NCI-H2081 treated with DMSO at 0.1 percent for 48 hours (cell line): Measurements from ENCODE around the gene CTU2.

Source experiments
- DNase-seq: peaks from one replicate; lab custom pipeline; 2025; lab: John Stamatoyannopoulos, UW

CTU2 gene

DNA sequence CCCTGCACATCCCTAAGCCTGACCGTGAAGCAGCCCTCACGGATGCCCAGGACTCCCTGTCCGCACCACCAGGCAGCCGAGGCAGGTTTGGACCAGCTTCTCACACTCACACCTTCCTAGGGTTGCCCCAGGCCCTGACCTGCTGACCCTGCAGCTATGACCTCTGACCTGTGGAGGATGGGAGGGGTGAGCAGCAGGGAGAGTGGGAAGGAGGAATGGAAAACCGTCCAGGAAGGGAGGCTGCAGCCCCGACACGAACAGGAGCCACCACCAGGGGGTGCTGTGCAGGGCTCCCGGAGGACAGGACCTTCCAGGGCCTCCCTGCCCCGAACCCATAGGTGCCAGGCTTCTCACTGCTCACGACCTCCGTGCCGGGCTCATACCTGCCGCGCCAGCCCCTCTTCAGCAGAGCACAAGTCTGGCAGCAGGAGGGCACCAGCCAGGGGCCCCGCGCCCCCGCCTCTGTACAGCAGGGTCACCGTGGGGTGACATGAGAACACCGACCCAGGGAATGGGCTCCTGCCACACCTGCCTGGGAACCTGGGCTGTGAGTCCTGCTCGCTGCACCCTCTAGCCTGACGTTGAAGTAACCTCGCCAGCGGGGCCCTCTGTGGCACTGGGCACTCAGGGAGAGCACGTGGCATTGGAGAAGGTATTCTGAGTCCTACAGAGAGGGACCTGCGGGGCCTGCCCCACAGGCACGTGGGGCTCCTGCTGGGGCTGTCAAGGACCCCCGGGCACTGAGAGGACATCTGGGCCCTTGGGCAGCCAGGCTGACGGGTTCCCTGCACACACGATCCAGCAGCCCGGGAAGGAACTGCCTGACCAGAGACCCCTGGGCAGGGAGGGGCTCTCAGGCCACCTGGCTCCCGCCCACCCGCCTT lies 37.6 kb downstream of the CTU2 start:
- no peak for DNase-seq

DNA sequence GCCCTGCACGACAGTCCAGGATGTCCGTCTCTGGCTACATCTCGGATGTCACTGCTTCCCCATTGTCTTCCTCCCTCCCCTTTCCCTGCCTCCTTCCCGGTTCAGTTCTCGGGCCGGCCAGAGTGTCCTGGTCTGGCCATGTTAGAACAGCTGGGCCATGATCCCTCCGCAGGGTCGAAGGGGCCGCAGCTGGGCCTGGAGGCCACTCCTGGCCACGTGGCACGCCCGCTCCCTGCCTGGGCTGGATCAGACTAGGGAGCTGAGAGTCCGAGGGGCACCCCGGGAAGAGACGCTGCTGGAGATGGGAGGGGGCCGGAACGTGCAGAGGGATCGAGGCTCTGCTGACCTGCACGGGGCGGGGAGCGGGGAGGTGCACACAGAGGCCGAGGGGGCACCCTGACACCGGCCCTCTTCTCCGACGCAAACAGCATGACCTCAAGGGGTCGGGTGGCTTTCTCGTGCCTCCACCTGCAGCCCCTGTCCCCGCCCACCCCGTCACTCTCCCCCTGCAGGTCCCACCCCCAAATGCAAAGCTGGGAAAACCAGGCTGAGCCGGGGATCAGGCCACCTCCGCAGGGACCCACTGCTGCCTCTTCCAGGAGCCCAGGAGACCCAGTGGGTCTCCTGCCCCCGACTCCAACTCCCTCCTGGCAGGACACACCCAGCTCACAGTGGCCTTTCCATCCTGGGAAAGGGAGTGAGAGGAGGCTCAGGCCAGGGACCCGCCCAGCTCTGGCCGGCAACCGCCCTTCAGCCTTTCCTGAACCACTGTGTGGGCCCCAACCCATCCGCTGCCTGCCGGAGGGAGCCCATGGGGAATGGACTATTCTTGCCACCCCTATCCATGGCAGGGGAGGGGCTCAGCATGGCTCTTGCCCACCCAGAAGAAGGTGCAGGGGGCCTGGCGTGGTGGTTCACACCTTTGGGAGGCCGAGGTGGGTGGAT lies 38.5 kb downstream of the CTU2 start:
- DNase-seq = no peak

DNA sequence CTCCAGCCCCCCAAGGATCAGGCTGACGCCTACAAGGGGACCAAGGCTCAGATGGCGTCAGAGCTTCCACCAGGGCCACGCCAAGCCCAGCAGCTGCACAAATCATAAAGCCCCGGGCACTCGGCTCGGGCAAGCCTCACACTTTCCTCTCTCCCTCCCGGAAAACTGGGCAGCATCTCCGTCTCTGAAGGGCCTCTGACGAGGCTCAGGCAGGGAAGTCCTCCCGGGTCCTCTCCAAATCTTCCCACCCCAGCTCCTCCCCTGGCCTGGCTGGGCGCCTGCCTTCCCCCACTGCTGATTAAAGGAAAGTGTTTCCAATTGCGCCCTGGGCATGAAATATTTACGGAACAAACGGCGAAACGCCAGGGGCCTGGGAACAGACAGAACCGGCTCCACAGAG lies 40.2 kb downstream of the CTU2 start:
- no peak for DNase-seq

DNA sequence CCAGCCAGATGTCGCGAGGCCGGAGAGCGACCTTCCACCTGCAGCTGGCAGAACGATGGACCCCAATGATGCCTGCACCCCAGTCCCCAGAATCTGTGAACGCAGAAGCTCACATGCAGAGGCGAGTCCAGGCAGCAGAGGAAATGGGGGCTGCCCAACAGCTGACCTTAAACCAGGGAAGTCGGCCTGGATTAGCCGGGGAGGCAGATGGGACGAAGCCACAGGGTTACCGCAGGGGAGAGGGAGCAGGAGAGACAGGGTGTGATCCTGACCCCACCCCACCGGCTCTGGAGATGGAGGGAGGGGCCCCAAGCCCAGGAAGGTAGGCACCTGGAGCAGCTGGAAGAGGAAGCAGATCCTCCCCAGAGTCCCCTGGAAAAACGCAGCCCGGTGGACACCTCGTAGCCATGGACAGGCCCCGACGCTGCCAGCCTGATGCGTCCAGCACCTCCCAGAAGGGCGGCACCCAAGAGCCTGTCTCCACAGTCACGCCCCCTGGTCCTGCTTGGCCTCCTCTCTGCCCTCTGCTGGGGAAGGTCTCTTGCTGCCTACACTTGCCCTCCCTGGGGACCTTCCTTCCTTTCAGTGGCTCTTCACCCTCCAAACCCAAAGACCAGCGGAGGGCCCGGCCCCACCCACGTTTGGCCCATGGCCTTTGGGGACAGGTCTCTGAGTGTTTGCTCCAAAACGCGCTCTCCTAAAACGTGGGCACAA lies 41.4 kb downstream of the CTU2 start:
- no peak for DNase-seq

DNA sequence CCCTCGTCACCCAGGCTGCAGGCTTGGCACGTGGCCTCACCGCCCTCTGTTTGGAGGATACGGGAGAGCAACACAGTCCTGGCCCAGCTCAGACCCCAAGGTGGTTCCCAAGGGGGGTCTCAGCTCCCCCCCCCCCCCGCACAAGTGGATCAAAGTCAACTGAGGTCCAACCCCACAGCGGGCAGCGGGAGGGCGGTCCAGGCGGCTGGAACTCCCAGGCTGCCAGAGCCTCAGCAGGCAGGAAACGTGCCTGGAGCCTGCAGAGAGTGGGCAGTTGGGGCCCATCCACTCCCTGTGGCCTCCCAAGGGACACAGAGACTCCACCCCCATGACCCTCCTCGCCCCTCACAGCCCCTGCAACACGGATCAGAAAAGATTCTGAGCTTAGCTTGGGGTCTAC lies 42.1 kb downstream of the CTU2 start:
- DNase-seq = no peak

DNA sequence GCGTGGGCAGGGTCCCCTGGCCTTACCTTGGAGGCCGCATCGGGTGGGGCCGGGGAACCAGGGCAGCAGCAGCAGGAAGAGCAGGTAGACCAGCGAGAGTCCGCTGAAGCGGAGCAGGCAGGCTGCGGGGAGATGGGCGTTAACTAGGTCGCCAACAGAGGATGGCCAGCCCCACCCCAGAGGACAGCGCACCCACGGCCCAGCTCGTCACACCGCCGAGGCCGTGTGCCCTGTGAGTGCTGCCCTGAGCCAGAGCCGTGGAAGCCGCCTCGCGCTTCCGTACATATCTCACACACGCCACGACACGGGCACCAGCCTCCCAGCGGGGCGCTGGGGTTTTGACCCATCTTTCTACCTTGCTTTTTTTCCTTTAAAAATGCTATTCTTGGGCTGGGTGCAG lies 43.1 kb downstream of the CTU2 start:
- no peak for DNase-seq

DNA sequence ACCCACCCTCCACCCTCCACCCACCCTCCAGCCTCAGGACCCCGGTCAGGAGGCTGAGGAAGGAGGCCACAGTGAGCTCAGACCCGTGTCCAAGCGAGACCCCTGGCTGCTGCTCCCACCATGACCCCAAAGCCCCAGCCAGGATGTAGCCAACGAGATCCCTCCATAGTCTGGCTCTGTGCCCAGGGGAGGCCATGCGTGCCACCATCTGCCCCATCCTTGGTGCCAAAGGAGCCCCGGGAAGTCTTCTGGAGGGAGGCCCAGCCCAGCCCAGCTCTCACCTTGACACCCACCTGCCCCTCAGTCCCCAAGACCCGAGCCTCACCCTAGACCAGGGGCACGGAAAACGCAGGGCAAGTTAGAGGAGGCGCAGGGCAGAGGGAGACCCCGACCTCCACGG lies 44.6 kb downstream of the CTU2 start:
- DNase-seq = no peak

DNA sequence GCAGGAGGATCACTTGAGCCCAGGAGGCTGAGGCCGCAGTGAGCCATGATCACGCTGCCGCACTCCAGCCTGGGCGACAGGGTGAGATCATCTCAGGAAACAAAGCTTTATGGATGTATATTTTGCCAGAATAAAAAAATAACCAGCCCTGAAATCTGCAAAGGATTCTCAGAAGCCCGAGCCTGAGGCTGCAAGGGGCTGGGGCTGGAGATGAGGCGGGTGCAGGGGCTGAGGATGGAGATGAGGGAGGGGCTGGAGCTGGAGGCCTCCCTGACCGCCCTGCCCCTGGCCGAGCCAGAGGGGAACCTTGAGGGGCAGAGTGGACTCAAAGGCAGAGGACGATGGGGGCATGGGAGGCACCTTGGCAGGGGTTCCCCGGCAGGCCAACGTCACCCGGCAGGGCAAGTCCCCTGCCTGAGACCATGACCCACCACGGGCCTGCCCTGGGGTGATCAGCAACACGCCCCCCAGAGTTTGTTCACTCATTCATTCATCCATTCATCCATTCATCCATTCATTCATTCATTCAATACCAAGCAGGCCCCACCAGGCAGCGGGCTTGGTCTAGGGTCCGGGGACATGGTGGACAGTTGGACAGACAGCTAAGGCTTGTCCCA lies 46.2 kb downstream of the CTU2 start:
- no peak for DNase-seq

DNA sequence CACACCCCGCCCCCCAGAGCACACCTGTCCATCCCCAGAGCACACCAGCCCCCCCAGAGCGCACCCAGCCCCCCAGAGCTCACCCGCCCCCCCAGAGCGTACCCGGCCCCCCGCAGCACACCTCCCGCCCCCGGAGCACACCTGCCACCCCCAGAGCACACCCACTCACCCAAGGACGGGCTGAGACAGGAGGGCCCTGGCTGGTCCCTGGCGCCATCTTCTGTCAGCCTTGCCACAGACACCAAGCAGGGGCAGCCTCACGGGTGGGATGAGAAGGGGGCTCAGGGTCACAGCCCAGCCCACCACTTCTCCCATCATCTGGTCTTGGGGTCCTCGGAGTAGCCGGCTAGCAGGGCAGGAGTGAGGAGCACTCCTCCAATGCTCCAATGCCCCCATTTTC lies 46.9 kb downstream of the CTU2 start:
- DNase-seq = no peak

DNA sequence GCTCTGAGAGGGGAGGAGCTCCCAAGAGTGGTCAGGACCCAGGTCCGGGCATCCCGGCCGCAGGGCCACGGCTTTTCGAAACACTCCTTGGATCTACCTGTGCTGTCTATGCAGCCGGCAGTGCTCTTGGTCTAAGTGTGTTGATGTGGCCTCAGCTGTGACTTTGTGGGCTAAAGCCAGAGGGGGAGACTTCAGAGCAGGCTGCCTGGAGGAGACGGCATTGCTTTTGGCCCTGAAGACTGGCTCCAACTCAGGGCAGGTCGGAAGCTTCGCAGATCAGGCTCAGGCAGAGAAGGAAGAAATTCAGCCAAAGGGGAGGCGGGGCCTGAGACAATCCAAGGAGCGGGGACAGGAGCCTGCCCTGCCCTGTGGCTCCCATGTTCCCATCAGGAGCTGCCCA lies 47.3 kb downstream of the CTU2 start:
- DNase-seq = no peak

DNA sequence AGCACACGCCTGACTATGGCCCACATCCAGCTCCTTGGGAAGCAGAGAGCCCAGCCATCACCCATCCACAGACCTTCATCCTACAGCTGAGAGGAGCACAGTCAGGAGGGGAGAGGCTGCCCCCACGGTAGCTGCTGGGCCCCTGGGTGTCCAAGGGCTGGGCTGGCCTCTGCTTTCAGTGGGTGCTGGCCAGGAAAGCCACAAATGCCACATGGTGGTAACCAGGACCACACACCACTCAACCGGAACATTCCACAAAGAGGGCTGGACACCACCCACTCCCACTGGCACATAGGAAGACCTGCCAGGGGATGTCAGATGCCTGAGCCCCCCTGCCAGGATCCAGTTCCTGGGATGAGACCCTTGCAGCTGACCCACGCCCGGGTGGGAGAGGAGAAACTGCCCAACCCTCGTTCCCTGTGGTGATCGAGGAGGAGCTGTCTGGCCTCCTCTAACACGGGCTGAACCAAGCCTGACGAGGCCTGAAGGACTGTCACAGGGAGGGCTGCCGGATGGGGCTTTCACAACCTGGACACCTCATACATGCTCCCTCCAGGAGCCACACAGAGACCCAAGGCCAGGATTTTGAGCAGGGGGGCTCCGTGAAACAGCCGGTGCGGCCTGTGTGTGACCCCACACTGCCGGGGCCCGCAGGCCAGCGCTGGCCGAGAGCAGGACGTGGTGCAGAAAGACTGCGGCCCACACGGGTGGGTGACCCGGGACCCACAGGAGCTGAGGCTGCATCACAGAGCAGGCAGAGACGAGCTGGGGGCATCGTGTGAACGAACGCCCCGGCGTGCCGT lies 48.0 kb downstream of the CTU2 start:
- DNase-seq = no peak

DNA sequence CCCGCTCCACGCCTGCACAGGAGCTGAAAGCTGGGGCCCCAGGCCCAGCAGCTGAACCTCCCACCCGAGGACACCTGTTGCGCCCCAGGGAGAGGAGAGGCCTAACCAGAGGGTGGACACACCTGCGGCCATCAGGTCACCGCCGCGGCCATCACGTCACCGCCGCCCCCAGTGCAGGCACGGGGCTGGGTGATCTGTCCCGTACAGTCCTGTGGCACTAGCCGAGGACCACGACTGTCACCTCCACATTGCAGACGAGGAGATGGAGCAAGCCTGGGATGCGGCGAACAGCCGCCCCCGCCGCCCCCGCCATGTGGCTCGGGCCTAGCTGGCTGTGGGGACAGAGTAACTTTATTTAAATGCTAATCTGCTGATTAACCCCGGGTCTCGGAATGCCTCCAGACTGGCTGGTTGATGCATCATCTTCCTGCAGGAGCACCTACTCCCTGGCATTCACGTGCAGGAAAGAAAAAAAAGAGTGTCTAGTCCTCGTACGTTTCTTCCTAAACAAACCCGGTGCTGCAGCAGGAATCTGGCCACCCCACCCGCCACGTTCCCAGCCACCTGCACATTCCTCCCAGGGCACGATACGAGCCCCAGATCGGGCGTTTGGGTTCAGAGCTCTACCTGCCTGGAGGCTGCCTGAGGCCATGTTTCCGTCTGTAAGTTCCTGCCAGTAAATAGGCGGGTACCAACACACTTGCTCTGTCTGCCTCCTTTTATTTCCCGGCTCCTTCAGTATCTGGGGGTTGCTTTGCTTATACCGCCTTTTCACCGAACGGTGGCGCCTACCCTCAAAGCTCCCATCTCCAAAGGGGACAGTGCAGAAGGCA lies 48.8 kb downstream of the CTU2 start:
- DNase-seq = no peak

DNA sequence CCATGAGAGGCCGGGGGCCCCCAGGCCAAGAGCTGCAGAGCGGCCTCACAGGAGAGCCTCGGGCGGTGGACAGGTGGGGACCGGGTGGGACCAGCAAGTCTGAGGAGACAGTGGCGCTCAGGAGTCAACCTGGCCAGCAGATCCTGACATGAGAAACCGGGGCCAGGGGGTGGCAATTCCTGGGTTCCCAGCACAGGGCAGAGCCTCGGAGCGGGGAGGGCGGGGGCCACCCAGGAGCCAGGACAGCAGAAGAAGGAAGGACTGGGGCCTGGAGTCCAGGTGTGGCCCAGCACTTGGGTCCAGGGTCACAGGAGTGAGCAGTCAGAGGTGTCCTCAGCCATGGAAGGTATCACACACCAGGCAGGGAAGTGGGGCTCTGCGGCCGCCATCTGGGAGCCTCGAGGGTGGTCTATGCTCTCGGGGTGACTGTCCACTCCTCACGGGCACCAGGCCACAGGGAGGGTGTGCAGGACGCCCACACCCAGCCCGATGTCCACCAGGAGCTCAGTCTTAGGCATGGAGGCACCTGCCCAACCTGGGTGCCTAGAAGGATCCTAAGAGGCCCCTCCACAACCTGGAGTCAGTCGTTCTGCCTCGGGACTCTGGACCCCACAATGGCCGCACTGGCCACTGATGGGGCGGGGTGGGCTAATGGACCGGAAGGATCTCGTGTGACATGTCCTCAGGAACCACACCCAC lies 49.6 kb downstream of the CTU2 start:
- DNase-seq = no peak

DNA sequence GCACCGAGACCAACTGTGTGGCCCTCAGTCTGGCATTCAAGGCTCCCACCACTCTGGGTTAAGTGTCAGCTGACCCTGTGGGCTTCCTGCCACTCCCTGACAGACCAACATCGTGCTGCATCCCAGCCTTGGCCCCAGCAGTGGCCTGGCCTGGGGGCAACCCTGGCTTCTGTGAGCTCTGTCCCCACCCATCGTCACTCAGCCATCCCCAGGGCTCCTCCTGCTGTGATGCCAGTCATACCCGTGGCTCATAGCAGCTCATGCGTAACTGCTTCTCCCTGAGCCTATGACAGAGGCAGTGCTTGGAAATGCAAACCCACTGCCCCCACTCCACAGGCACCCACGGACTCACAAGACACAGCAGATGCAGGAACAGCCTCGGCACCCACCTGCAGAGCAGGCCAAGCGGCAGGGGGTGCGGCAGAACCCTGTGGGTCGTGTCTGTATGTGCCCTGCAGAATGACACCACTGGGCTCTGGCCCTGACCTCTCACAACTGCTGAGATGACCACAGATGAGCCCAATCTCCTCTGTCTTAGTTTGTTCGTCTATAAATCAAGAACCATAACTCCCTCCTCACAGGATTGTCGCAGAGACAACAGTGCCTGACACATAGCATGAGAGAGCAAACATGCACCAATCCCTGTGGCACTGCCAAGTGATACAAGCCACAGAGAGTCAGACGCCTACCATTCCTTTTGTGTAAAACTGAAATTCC lies 52.1 kb downstream of the CTU2 start:
- DNase-seq = no peak

DNA sequence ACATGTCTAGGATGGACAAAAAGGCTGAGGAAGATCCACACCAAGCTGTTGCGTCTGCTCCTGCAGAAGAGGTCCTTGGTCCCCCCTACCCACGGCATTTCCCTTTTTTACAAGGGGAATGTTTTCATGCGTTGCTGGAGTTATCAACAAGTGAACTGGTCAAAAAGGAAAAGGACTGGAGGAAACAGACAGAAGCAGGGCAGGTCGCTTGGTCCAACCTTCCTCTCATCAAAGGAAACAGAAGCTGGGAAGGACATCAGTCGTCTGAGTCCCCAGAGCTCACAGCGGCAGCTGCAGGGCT lies 52.6 kb downstream of the CTU2 start:
- DNase-seq = no peak

DNA sequence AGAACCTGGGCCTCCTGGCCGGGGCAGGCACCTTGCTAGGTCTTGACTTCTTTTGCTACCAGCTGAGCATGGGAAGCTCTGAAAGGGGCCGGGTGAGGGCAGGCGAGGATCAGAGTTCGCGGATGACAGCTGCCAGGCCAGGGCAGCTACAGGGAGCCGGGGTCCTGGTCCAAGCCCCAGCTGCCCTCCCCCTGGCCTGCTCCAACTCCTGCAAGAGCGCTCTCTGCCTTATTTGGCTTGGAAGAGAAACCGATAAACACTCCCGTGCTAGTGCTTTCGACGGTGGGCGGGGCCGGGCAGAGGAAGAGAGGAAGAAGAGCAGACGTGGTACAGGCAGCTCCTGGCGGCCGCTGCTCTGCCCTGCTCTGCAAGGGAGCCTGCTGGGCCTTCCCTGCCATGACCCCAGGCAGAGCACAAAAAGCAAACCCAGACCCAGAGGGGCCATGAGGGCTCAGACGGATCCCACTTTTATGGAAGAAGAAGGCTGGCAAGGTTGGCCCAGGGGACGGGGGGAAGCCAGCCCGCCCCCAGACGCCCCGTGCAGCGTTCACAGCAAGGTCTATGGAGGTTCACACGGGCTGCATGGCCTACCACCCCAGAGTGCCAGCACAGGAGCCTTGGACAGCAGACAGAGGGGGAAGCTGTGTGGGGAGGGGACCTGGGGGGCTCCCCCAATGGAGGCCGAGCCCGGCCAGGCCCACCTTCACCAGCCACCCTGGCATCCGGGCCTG lies 53.1 kb downstream of the CTU2 start:
- no peak for DNase-seq

DNA sequence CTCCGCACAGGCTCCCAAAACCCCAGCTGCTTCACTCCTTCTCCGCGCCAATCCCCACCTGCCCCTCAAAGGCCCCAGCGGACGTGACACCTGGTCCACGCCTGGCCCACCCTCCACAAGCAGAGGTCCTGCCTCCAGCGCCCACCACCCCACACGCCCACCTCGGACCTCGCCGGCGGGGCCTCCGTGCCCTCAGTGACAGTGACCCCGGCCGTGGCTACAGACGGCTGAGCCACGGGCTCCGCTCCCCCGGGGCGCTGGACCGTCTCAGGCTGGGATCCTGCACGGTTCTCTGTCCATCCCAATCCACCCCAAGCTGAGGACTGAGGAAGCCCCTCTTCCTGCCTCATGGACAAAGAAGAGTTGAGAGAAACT lies 53.7 kb downstream of the CTU2 start:
- no peak for DNase-seq

DNA sequence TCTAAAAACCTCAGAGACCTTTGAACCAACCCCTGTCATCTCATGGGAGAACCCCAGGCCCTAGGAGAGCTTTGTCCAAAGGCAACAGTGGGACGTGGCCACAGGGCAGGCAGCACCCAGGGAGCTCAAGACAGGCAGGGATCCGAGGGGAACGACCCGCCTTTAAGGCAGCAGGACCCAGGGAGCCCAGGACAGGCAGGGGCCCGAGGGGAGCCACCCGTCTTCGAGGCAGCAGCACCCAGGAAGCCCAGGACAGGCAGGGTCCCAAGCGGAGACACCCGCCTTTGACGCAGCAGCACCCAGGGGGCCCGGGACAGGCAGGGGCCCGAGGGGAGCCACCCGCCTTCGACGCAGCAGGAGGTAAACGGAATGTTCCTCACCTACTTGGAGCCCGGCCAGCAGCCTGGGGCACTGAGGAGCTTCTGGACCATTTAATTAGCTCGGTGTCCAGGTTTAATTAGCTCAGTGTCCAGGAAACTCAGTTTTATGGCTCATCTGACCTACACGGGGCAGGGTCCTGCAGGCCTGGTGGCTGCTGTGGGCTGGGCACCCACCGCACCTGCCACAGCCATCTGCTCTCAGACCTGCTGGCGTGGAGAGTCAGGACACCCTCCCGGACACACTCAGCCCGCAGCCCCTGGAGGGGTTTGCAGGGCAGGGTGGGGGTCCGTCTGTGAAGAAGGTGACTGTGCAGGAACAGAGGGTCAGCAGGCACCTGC lies 54.3 kb downstream of the CTU2 start:
- DNase-seq = no peak
